Stomach smooth muscle (tissue), 2 donors: ENCODE results near the gene SYTL5.

Experiments
- H3K27ac ChIP-seq: one replicate; pipeline ENCODE4 v1.7.0; 2013; ENCODE audit warnings: mild to moderate bottlenecking, low read length, inconsistent platforms
- H3K27me3 ChIP-seq, 2 donors: one replicate each; pipeline ENCODE4 v1.7.0; 2013; ENCODE audit warnings: low read length in 2 of 2; ENCODE audit not compliant: insufficient read depth in 2 of 2, control insufficient read depth in 1 of 2
- H3K36me3 ChIP-seq, 2 donors: one replicate each; pipeline ENCODE4 v1.7.0; 2013; ENCODE audit warnings: low read length in 2 of 2; ENCODE audit not compliant: control insufficient read depth in 2 of 2, insufficient read depth in 2 of 2
- H3K4me1 ChIP-seq: one replicate; pipeline ENCODE4 v1.7.0; 2013; ENCODE audit warnings: low read length; ENCODE audit not compliant: control insufficient read depth, insufficient read depth
- H3K4me3 ChIP-seq, 2 donors: one replicate each; pipeline ENCODE4 v1.7.0; 2013; ENCODE audit warnings: low read length in 2 of 2
- H3K9ac ChIP-seq, 2 donors: one replicate each; pipeline ENCODE4 v1.7.0; 2013; ENCODE audit warnings: low read length in 2 of 2, mild to moderate bottlenecking in 1 of 2
- H3K9me3 ChIP-seq, 2 donors: one replicate each; pipeline ENCODE4 v1.7.0; 2013; ENCODE audit warnings: low read length in 2 of 2; ENCODE audit not compliant: control insufficient read depth in 2 of 2
- donor health status: healthy.
- donor health status: Pancreatic carcinoma.

SYTL5 gene

GRCh38 chrX:38087594-38087993 is 81.2 kb downstream of the SYTL5 start:
- Histone ChIP-seq H3K4me3 (no peak overlapping the region), H3K36me3 (no peaks in the 10 kb centered on the region), H3K4me1 (no peaks in the 10 kb centered on the region), H3K27me3 (no peaks in the 10 kb centered on the region), H3K27ac (no peak overlapping the region), H3K9me3 (no peaks in the 10 kb centered on the region), H3K9ac (no peak overlapping the region)

- Histone ChIP-seq H3K9ac (no peak overlapping the region), H3K9me3 (no peaks in the 10 kb centered on the region), H3K27ac (no peak overlapping the region), H3K36me3 (no peaks in the 10 kb centered on the region), H3K4me3 (no peak overlapping the region), H3K4me1 (no peaks in the 10 kb centered on the region), H3K27me3 (no peaks in the 10 kb centered on the region)
Measured at GRCh38 chrX:38089173-38089982, 83.0 kb downstream of the SYTL5 start.

- Histone ChIP-seq H3K9ac (no peak overlapping the region), H3K36me3 (no peaks in the 10 kb centered on the region), H3K4me3 (no peak overlapping the region), H3K4me1 (no peaks in the 10 kb centered on the region), H3K9me3 (no peaks in the 10 kb centered on the region), H3K27ac (no peak overlapping the region), H3K27me3 (no peaks in the 10 kb centered on the region)
Measured at GRCh38 chrX:38095971-38096529, 89.7 kb downstream of the SYTL5 start.

- H3K27me3 ChIP-seq: no peaks in the 10 kb centered on the region
- H3K27ac ChIP-seq: no peak overlapping the region
- H3K9me3 ChIP-seq: no peaks in the 10 kb centered on the region
- no peaks in the 10 kb centered on the region for H3K36me3 ChIP-seq
- H3K4me3 ChIP-seq: no peak overlapping the region
- no peaks in the 10 kb centered on the region for H3K4me1 ChIP-seq
- no peak overlapping the region for H3K9ac ChIP-seq
Measured at GRCh38 chrX:38099688-38100087, 93.3 kb downstream of the SYTL5 start.

GRCh38 chrX:38102240-38102639 is 95.9 kb downstream of the SYTL5 start:
- no peaks in the 10 kb centered on the region for H3K9me3 ChIP-seq
- no peak overlapping the region for H3K27ac ChIP-seq
- H3K27me3 ChIP-seq: no peaks in the 10 kb centered on the region
- no peak overlapping the region for H3K9ac ChIP-seq
- H3K4me3 ChIP-seq: no peak overlapping the region
- no peaks in the 10 kb centered on the region for H3K4me1 ChIP-seq
- no peaks in the 10 kb centered on the region for H3K36me3 ChIP-seq

GRCh38 chrX:38102875-38103274 is 96.5 kb downstream of the SYTL5 start:
- Histone ChIP-seq H3K36me3 (no peaks in the 10 kb centered on the region), H3K4me1 (no peaks in the 10 kb centered on the region), H3K9ac (no peak overlapping the region), H3K27ac (no peak overlapping the region), H3K27me3 (no peaks in the 10 kb centered on the region), H3K9me3 (no peaks in the 10 kb centered on the region), H3K4me3 (no peak overlapping the region)

GRCh38 chrX:38103857-38104812 is 97.8 kb downstream of the SYTL5 start:
- H3K9ac ChIP-seq: no peak overlapping the region
- no peaks in the 10 kb centered on the region for H3K27me3 ChIP-seq
- no peak overlapping the region for H3K27ac ChIP-seq
- no peaks in the 10 kb centered on the region for H3K9me3 ChIP-seq
- no peak overlapping the region for H3K4me3 ChIP-seq
- H3K4me1 ChIP-seq: no peaks in the 10 kb centered on the region
- H3K36me3 ChIP-seq: no peaks in the 10 kb centered on the region

GRCh38 chrX:38105216-38105725 is 98.9 kb downstream of the SYTL5 start:
- Histone ChIP-seq H3K27me3 (no peaks in the 10 kb centered on the region), H3K27ac (no peak overlapping the region)

GRCh38 chrX:38106991-38107655 is 100.8 kb downstream of the SYTL5 start:
- H3K9ac ChIP-seq: no peak overlapping the region

More at GRCh38 chrX:38105216-38105725, 98.9 kb downstream of the SYTL5 start:
- Histone ChIP-seq H3K4me1 (no peaks in the 10 kb centered on the region), H3K4me3 (no peak overlapping the region), H3K9me3 (no peaks in the 10 kb centered on the region), H3K9ac (no peak overlapping the region), H3K36me3 (no peaks in the 10 kb centered on the region)

GRCh38 chrX:38108364-38108763 is 102.0 kb downstream of the SYTL5 start:
- Histone ChIP-seq H3K27me3 (no peaks in the 10 kb centered on the region), H3K27ac (no peak overlapping the region), H3K4me3 (no peak overlapping the region), H3K9me3 (no peaks in the 10 kb centered on the region), H3K4me1 (no peaks in the 10 kb centered on the region), H3K9ac (no peak overlapping the region), H3K36me3 (no peaks in the 10 kb centered on the region)

More at GRCh38 chrX:38106991-38107655, 100.8 kb downstream of the SYTL5 start:
- Histone ChIP-seq H3K9me3 (no peaks in the 10 kb centered on the region), H3K27me3 (no peaks in the 10 kb centered on the region), H3K27ac (no peak overlapping the region), H3K4me3 (no peak overlapping the region), H3K36me3 (no peaks in the 10 kb centered on the region), H3K4me1 (no peaks in the 10 kb centered on the region)
